RKO (cell line): Measurements from ENCODE around the gene VPS4B.

Experiments
- DNase-seq: peaks from one replicate; pipeline ENCODE4 v3.0.0-alpha.2; 2016; ENCODE audit warnings: low spot score

VPS4B gene

DNA sequence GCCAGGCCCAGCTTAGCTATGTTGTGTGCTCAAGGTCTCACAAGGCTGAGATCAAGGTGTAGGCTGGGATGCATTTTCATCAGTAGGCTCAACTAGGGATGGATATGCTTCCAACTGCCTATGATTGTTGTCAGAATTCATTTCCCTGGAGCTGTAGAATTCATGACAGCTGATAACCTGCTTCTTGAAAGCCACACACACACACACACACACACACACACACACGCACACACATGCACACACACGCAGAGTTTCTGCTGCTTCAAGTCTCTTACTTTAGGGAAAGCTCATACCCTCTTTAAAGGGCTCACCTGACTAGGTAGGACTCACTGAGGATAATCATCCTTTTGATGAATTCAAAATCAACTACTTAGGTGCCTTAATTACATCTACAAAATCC lies 8.2 kb upstream of the VPS4B start:
- no peak for DNase-seq

DNA sequence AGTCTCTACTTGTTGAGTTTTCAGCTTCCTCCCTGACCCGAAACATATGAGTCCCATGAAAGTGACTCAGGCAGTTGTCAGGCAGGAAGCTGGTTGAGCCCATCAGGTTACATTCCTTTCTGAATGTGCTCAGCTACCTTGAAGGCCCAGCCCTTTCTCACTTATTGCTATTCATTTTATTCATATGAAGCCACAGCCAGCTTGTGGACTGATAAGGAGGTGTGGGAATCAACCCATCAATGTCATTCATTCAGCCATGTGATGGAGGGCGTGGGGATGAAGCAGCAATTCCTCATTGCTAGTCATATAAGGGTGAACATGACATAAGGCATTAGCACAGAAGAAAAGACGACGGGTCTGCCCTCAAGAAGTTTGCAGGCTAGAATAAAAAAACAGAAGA lies 5.3 kb upstream of the VPS4B start:
- peak; percentile 73 for DNase-seq

DNA sequence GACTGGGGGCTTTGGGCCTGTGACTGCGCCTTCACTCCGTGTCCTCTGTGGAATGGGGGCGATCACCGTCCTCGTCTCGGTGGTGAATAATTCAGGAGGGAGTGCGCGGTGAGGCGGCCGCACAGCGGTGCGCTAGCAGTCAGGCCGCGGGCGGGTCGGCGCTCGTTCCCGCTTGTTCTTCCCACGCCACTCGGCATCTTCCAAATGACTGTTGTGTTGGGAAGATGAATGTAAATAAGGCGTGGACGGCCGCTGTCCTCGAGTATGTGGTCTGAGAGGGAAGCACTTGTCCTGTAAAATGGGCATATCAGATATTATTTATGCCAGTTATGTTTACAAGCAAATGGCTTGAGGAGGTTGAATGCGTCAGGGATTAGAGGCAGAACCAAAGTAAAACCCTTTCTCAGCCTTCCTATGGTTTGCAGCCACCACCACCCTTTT lies 608 bp upstream of the VPS4B start:
- DNase-seq: peak; percentile 63

- peak; percentile 25 for DNase-seq
Observed at GRCh38 chr18:63421514-63421913, 762 bp downstream of the VPS4B start.

DNA sequence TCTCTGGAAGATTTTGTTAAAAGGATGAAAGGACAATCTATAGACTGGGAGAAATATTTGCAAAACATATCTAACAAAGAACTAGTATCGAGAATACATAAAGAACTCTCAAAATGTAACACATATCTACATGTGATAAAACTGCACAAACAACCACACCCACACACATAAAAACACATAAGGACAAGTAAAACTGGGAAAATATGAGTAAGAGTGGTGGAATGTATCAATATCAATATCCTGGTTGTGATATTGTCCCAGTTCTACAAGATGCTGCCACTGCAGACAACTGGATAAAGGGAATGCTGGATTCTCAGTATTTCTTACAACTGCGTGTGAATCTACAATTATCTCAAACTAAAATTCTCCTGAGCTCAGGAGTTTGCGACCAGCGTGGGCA lies 9.3 kb downstream of the VPS4B start:
- no peak for DNase-seq

DNA sequence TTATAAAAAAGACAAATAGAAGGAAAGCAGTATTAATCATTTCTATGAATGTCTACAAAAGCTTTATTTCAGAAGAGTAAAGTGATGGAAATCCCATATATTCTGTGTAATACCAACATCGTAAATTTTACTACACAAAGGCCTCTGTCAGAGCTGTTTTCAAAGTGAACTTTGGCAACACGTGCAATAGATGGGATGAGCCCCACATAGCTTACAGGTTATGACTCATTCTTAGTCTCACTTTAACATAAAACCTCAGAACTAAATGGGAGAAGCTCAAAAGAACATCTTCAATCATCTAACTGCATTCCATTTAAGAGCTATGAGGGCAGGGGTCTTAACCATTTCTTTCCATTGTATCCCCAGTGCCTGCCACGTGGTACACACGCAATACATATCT lies 11.5 kb downstream of the VPS4B start:
- peak; percentile 75 for DNase-seq

DNA sequence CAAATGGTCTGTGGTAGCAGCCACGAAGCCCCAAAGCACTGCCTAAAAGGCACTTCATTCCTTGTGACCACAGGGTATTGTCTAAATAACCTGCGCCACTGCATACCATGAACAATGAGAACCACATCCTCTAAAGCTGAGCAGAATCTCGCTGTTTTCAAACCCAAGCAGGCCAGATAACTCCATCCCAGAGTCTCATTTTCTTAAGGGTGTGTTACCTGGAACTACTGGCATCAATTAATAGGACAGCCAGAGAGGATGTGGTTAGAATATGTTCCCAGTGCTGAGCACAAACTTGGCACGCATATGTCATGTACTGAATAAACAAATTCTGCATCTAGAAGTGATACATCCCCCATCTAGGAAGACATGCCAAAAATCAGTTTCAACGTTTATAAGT lies 13.0 kb downstream of the VPS4B start:
- no peak for DNase-seq

DNA sequence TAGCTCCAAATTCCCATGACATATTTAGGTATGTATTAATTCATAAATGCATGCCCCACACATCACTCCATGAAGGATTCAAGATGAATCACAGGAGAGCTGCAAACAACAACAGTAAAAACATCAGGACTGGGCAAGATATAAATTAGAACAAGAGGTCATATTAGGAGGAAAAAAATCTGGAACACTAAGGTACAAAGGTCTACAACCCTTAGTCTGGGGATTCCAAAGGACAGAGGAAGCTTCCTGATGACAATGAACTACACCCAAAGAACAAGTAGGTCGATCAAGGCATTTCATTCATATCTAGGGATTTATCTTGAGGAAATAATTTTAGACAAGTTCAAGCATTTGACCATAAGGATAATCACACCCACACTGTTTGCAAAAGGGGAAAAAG lies 14.5 kb downstream of the VPS4B start:
- no peak for DNase-seq

- no peak for DNase-seq
Observed at GRCh38 chr18:63405986-63406385, 16.3 kb downstream of the VPS4B start.

DNA sequence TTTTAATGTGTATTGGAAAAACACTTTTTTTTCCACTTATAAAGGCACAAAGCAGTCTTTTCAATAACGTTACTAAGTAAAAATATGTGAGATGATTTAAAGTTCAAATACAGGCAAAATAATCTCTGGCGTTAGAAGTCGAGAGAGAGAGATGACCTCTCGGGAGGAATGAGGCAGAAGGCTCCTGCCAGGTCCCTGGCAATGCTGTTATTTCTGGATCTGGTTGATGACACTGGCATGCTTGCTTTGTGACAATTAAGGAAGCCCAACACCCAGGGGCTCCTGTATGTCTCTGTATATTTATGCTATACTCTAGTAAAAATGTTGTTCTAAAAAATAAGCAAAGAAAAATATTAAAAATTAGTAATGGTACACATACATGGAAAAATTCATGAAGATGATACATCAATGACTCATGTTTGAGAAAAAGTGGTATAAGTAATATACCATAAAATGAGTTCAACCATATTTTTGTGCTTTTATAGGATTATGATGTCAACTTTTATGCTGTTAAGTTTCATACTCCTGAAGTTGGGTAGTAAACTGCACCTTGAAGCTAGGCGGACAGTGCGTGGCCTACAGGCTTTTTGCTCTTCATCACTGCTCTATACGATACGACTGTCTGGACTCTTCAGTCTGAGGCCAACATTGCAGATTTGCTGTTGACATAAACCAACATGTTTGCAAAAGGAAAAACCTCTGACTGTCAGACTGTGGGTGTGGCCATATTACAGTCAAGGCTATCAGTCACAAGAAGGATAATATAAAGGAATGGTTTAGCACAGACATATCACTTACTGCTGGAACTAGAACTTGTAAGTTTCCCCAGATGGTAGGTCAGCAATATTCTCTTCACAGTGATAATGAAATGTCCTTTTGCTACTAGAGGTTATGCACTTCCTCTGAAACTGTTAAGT lies 19.8 kb downstream of the VPS4B start:
- no peak for DNase-seq

DNA sequence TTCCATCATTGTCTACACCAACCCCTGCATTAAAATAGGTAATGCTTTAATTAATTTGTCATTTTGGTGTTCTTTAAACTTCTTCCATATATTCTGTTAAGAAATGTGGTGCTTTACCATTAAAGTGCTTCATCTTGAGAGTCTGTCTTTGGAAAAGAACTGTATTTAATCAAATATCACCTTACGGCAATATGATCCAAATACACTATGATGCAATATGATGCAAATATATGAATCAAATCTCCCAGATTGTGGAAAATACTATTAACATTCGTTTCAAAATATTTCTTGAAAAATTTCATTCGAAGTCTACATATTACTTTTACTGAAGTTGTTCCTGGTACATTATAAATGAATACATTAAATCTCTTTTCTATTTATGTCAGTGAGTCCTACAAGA lies 23.0 kb downstream of the VPS4B start:
- DNase-seq: no peak

GRCh38 chr18:63397349-63397748 lies 24.9 kb downstream of the VPS4B start:
- DNase-seq: no peak

DNA sequence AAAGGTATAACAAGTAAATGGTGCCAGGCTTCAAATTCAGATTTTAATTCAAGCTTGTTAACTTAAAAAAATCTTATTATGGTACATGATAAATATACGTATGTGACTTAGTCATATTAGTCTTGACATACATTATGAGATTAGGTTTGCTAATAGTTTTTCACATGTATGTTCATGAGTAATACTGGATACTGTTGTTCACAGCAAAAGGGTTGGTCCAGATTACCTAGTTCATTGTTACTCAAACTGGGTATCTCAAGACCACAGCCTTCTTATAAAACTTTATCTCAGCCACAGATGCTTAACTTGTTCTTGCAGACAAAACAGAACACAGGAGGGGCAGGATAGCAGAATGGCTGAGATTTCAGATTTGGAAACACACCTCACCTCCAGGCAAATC lies 26.8 kb downstream of the VPS4B start:
- DNase-seq: no peak

GRCh38 chr18:63394954-63395353 lies 27.3 kb downstream of the VPS4B start:
- DNase-seq: no peak

DNA sequence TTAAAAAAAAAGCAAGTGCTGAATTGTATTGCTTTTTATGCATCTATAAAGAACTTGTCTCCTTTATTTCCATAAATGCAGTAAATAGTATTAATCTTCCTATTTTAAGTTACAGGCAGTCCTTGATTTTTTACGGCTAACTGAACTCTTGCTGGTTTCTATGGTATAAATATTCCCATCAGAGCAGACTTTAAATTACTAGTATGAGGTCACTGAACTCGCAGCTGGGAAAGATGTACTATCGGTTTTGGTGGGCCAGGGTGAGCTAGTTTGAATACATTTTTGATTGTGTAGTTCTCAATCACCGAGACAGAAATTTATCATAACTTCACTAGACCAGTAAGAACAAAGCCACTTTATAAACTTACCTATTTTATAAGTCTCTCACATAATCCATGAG lies 34.4 kb downstream of the VPS4B start:
- no peak for DNase-seq

DNA sequence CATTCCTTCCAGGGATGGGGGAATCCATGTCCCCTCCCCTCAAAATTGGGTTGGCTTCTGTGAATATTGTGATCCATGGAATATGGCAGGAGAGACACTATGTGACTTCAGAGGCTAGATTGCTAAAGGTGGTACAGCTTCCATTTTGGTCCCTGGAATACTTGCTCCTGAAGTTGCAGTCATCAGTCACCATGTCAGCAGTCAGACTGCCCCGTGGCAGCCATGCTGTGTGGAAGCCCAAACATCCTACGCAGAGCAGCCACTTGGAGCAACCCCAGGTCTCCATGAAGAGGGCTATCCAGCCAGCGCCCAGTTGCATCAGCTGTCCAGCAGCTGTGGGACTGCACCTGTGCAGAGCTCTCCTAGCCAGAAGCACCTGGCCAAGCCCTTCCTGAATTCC lies 39.4 kb downstream of the VPS4B start:
- no peak for DNase-seq

GRCh38 chr18:63379639-63379962 lies 42.7 kb downstream of the VPS4B start:
- DNase-seq: no peak

DNA sequence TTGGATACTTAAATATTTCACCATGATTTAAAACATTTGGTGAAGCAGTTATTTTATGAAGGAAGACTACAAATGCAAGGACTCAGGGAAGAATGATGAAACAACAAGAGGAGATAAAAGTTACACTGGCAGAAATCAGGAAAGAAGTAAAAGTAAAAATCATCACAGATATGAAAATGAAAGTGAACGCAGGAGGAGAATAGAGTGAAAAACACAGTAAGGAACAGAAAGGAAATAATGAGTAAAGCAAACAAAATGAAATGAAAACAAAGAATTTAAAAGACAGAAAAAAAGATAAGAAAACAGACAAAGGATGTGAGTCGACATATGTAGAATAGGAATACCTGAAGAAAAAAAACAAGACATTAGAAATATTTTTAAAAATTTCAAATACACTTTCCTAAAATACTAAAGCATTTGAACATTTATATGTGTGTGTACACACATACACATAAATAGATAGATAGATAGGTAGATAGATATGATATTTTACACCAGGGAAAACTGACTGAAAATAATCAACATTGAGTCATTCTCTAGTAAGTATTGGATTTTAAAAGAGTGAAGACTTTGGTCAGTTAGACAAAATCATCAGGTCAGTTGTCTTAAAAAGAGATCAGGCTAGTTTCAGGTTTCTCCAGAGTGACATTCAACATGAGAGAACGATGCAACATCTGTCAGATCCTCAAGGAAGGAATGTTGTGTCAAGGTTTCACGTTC lies 43.2 kb downstream of the VPS4B start:
- DNase-seq: no peak

- no peak for DNase-seq
Observed at GRCh38 chr18:63377275-63377980, 44.8 kb downstream of the VPS4B start.

GRCh38 chr18:63376538-63376937 lies 45.7 kb downstream of the VPS4B start:
- DNase-seq: no peak

GRCh38 chr18:63374540-63374939 lies 47.7 kb downstream of the VPS4B start:
- DNase-seq: no peak

- DNase-seq: no peak
Observed at GRCh38 chr18:63373161-63373560, 49.1 kb downstream of the VPS4B start.

DNA sequence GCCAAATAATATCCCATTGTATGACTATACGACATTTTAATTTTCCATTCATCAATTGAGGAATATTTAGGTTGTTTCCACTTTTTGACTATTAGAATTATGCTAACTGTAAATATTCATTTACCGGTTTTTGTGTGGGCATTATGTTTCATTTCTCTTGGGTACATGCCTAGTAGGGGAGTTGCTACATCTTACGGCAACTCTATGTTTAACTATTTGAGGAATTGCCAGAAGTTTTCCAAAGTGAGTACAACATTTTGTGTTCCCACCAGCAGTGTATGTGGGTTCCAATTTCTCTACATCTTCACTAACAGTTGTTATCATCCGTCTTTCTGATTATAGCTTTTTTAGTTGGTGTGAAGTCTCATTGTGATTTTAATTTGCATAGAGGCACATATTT lies 53.7 kb downstream of the VPS4B start:
- no peak for DNase-seq
